ENCODE measurements around the gene OSGEPL1. TPM values are rescaled to one million over a fixed set of nuclear protein-coding genes. Genes with fewer than 3 reads are reported as not detected.
"Not testable (repeated sequence)": the region's sequence is repeated elsewhere in the genome, so short reads cannot be mapped to it uniquely, and the experiment has no call there.

The OSGEPL1 gene
- total RNA-seq, 2 experiments from 2014 or later = 9.7 to 9.9 TPM

GRCh38 chr2:189770590-189771322 lies 8.2 kb upstream of the OSGEPL1 start:
- no peak overlapping the region for H3K4me3 Mint-ChIP-seq
- peaks cover 3% of the 10 kb centered on the region for H3K4me1 Mint-ChIP-seq
- no peak overlapping the region for H3K27ac Mint-ChIP-seq
- H3K9me3 Mint-ChIP-seq = no peaks in the 10 kb centered on the region
- DNase-seq = no peak
- no peaks in the 10 kb centered on the region for H3K27me3 Mint-ChIP-seq
- peaks cover 21% of the 10 kb centered on the region for H3K36me3 Mint-ChIP-seq

- Mint-ChIP-seq H3K27ac (peak overlapping the region; percentile 51), H3K4me1 (peaks cover 7% of the 10 kb centered on the region), H3K27me3 (no peaks in the 10 kb centered on the region), H3K9me3 (no peaks in the 10 kb centered on the region), H3K36me3 (peaks cover 14% of the 10 kb centered on the region), H3K4me3 (peak overlapping the region; percentile 92)
- no peak for DNase-seq
Observed at GRCh38 chr2:189763908-189764661, 1.5 kb upstream of the OSGEPL1 start.

- no peak for DNase-seq
- H3K4me3 Mint-ChIP-seq = peak overlapping the region; percentile 92
- peaks cover 19% of the 10 kb centered on the region for H3K36me3 Mint-ChIP-seq
- H3K27me3 Mint-ChIP-seq = no peaks in the 10 kb centered on the region
- H3K27ac Mint-ChIP-seq = peak overlapping the region; percentile 97
- H3K4me1 Mint-ChIP-seq = peaks cover 7% of the 10 kb centered on the region
- no peaks in the 10 kb centered on the region for H3K9me3 Mint-ChIP-seq
Observed at GRCh38 chr2:189762229-189762550, 402 bp downstream of the OSGEPL1 start.

GRCh38 chr2:189760154-189760553 lies 2.4 kb downstream of the OSGEPL1 start:
- H3K9me3 Mint-ChIP-seq, H3K4me1 Mint-ChIP-seq, H3K36me3 Mint-ChIP-seq, DNase-seq, H3K27ac Mint-ChIP-seq, H3K4me3 Mint-ChIP-seq, H3K27me3 Mint-ChIP-seq: not testable (repeated sequence)

- H3K9me3 Mint-ChIP-seq = no peaks in the 10 kb centered on the region
- no peak overlapping the region for H3K27ac Mint-ChIP-seq
- H3K4me3 Mint-ChIP-seq = no peak overlapping the region
- no peaks in the 10 kb centered on the region for H3K4me1 Mint-ChIP-seq
- H3K27me3 Mint-ChIP-seq = no peaks in the 10 kb centered on the region
- no peak for DNase-seq
- H3K36me3 Mint-ChIP-seq = peaks cover 10% of the 10 kb centered on the region
Observed at GRCh38 chr2:189756311-189756952, 6.2 kb downstream of the OSGEPL1 start.

- H3K27ac Mint-ChIP-seq = no peak overlapping the region
- H3K4me1 Mint-ChIP-seq = no peaks in the 10 kb centered on the region
- no peaks in the 10 kb centered on the region for H3K9me3 Mint-ChIP-seq
- H3K27me3 Mint-ChIP-seq = no peaks in the 10 kb centered on the region
- H3K36me3 Mint-ChIP-seq = peaks cover 2% of the 10 kb centered on the region
- no peak overlapping the region for H3K4me3 Mint-ChIP-seq
- peak; percentile 7 for DNase-seq
Observed at GRCh38 chr2:189751080-189751658, 11.4 kb downstream of the OSGEPL1 start.

- H3K27ac Mint-ChIP-seq = no peak overlapping the region
- DNase-seq = no peak
- no peaks in the 10 kb centered on the region for H3K4me1 Mint-ChIP-seq
- no peaks in the 10 kb centered on the region for H3K36me3 Mint-ChIP-seq
- H3K9me3 Mint-ChIP-seq = no peaks in the 10 kb centered on the region
- H3K27me3 Mint-ChIP-seq = no peaks in the 10 kb centered on the region
- no peak overlapping the region for H3K4me3 Mint-ChIP-seq
Observed at GRCh38 chr2:189729430-189729829, 33.2 kb downstream of the OSGEPL1 start.

- Mint-ChIP-seq H3K36me3 (no peaks in the 10 kb centered on the region), H3K4me3 (no peak overlapping the region), H3K27ac (no peak overlapping the region), H3K9me3 (no peaks in the 10 kb centered on the region), H3K27me3 (no peaks in the 10 kb centered on the region), H3K4me1 (peaks cover 4% of the 10 kb centered on the region)
- DNase-seq = no peak
Observed at GRCh38 chr2:189726849-189727248, 35.7 kb downstream of the OSGEPL1 start.

- Mint-ChIP-seq H3K36me3 (no peaks in the 10 kb centered on the region), H3K4me3 (no peak overlapping the region), H3K4me1 (peaks cover 4% of the 10 kb centered on the region), H3K27ac (no peak overlapping the region), H3K9me3 (no peaks in the 10 kb centered on the region), H3K27me3 (no peaks in the 10 kb centered on the region)
- DNase-seq = no peak
Observed at GRCh38 chr2:189726271-189726670, 36.3 kb downstream of the OSGEPL1 start.

GRCh38 chr2:189723192-189723591 lies 39.4 kb downstream of the OSGEPL1 start:
- Mint-ChIP-seq H3K4me3 (no peak overlapping the region), H3K27ac (no peak overlapping the region), H3K36me3 (no peaks in the 10 kb centered on the region), H3K9me3 (no peaks in the 10 kb centered on the region), H3K27me3 (no peaks in the 10 kb centered on the region), H3K4me1 (peaks cover 4% of the 10 kb centered on the region)
- no peak for DNase-seq

- Mint-ChIP-seq H3K27ac (no peak overlapping the region), H3K4me3 (no peak overlapping the region), H3K4me1 (peaks cover 4% of the 10 kb centered on the region), H3K9me3 (peaks cover 14% of the 10 kb centered on the region), H3K27me3 (no peaks in the 10 kb centered on the region), H3K36me3 (peaks cover 8% of the 10 kb centered on the region)
- DNase-seq = no peak
Observed at GRCh38 chr2:189719571-189719970, 43.0 kb downstream of the OSGEPL1 start.

- H3K27ac Mint-ChIP-seq, DNase-seq, H3K4me1 Mint-ChIP-seq, H3K36me3 Mint-ChIP-seq, H3K4me3 Mint-ChIP-seq, H3K27me3 Mint-ChIP-seq: not testable (repeated sequence)
- peaks cover 17% of the 10 kb centered on the region for H3K9me3 Mint-ChIP-seq
Observed at GRCh38 chr2:189717593-189717992, 45.0 kb downstream of the OSGEPL1 start.

GRCh38 chr2:189709501-189710221 lies 52.9 kb downstream of the OSGEPL1 start:
- H3K27me3 Mint-ChIP-seq = no peaks in the 10 kb centered on the region
- no peak overlapping the region for H3K4me3 Mint-ChIP-seq
- no peak for DNase-seq
- no peaks in the 10 kb centered on the region for H3K4me1 Mint-ChIP-seq
- H3K36me3 Mint-ChIP-seq = peaks cover 6% of the 10 kb centered on the region
- H3K27ac Mint-ChIP-seq = no peak overlapping the region
- H3K9me3 Mint-ChIP-seq = peaks cover 3% of the 10 kb centered on the region

GRCh38 chr2:189702071-189702470 lies 60.5 kb downstream of the OSGEPL1 start:
- no peak overlapping the region for H3K4me3 Mint-ChIP-seq
- H3K27me3 Mint-ChIP-seq = no peaks in the 10 kb centered on the region
- H3K36me3 Mint-ChIP-seq = peaks cover 2% of the 10 kb centered on the region
- no peak overlapping the region for H3K27ac Mint-ChIP-seq
- no peak for DNase-seq
- no peaks in the 10 kb centered on the region for H3K9me3 Mint-ChIP-seq
- no peaks in the 10 kb centered on the region for H3K4me1 Mint-ChIP-seq

GRCh38 chr2:189700681-189701080 lies 61.9 kb downstream of the OSGEPL1 start:
- no peaks in the 10 kb centered on the region for H3K27me3 Mint-ChIP-seq
- no peak overlapping the region for H3K4me3 Mint-ChIP-seq
- no peaks in the 10 kb centered on the region for H3K9me3 Mint-ChIP-seq
- no peak for DNase-seq
- no peaks in the 10 kb centered on the region for H3K4me1 Mint-ChIP-seq
- H3K36me3 Mint-ChIP-seq = no peaks in the 10 kb centered on the region
- H3K27ac Mint-ChIP-seq = no peak overlapping the region
